Measurements from ENCODE around the gene UBR4.

GRCh38 chr1:19068639-19069276 lies 141.3 kb downstream of the UBR4 start:
- TF ChIP-seq, protein P1, sequence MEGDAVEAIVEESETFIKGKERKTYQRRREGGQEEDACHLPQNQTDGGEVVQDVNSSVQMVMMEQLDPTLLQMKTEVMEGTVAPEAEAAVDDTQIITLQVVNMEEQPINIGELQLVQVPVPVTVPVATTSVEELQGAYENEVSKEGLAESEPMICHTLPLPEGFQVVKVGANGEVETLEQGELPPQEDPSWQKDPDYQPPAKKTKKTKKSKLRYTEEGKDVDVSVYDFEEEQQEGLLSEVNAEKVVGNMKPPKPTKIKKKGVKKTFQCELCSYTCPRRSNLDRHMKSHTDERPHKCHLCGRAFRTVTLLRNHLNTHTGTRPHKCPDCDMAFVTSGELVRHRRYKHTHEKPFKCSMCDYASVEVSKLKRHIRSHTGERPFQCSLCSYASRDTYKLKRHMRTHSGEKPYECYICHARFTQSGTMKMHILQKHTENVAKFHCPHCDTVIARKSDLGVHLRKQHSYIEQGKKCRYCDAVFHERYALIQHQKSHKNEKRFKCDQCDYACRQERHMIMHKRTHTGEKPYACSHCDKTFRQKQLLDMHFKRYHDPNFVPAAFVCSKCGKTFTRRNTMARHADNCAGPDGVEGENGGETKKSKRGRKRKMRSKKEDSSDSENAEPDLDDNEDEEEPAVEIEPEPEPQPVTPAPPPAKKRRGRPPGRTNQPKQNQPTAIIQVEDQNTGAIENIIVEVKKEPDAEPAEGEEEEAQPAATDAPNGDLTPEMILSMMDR (optimal IDR thresholded peaks at IDR 0.05 in 1 of 3, IDR thresholded peaks at IDR 0.05 in 1 of 3, conservative IDR thresholded peaks at IDR 0.05 in 1 of 3; ENCODE audit: extremely low read depth in 1 of 3, insufficient read depth in 2 of 3, low read length in 3 of 3) = no peak
- no peak for TF ChIP-seq EZH2 (IDR thresholded peaks at IDR 0.05; ENCODE audit: low read length)

All from keratinocyte (primary cell).